KMS-11 (cell line): ENCODE data around the gene TIAM1.

Source experiments
- H2AFZ ChIP-seq: fragments of 200-600 bp; sonication (generic); 2 replicates; pipeline ENCODE4 v1.6.1; 2016; ENCODE audit warnings: antibody characterized with exemption, mixed run types, low read depth
- H3K27ac ChIP-seq: fragments of 200-600 bp; sonication (generic); 2 replicates; pipeline ENCODE4 v1.6.1; 2016; ENCODE audit warnings: mild to moderate bottlenecking, mixed run types
- H3K27me3 ChIP-seq: fragments of 200-600 bp; sonication (generic); 2 replicates; pipeline ENCODE4 v1.6.1; 2017; ENCODE audit warnings: mild to moderate bottlenecking, low read depth, mixed run types, moderate library complexity; ENCODE audit not compliant: insufficient read depth
- H3K36me3 ChIP-seq: fragments of 200-600 bp; sonication (generic); 2 replicates; pipeline ENCODE4 v1.6.1; 2017; ENCODE audit warnings: mild to moderate bottlenecking, mixed run types; ENCODE audit not compliant: insufficient read depth
- H3K4me1 ChIP-seq: fragments of 200-600 bp; sonication (generic); 2 replicates; pipeline ENCODE4 v1.6.1; 2016; ENCODE audit warnings: mild to moderate bottlenecking, low read depth, mixed run types; ENCODE audit not compliant: poor library complexity, severe bottlenecking
- H3K4me2 ChIP-seq: fragments of 200-600 bp; sonication (generic); 2 replicates; pipeline ENCODE4 v1.7.0; 2016; ENCODE audit warnings: mild to moderate bottlenecking, mixed run types
- H3K4me3 ChIP-seq: fragments of 200-600 bp; sonication (generic); IDR thresholded peaks from 2 replicates; pipeline ENCODE4 v1.6.1; 2017; ENCODE audit warnings: low read depth, low read length, mixed read lengths; ENCODE audit not compliant: insufficient read depth
- H3K79me2 ChIP-seq: fragments of 200-600 bp; sonication (generic); 2 replicates; pipeline ENCODE4 v1.6.1; 2016; ENCODE audit warnings: low read depth, mixed run types; ENCODE audit not compliant: insufficient read depth
- H3K9ac ChIP-seq: fragments of 200-600 bp; sonication (generic); 2 replicates; pipeline ENCODE4 v1.6.1; 2016; ENCODE audit warnings: mild to moderate bottlenecking, mixed run types
- H4K20me1 ChIP-seq: fragments of 200-600 bp; sonication (generic); 2 replicates; pipeline ENCODE4 v1.6.1; 2016; ENCODE audit warnings: mild to moderate bottlenecking, mixed run types; ENCODE audit not compliant: insufficient read depth
- CTCF ChIP-seq: fragments of 200-600 bp; sonication (generic); conservative IDR thresholded peaks from 2 replicates; pipeline ENCODE4 v1.6.1; 2017; ENCODE audit warnings: low read depth, mild to moderate bottlenecking, antibody characterized with exemption, low read length, moderate library complexity, mixed read lengths

Gene TIAM1

GRCh38 chr21:31372471-31372765 lies 28.4 kb upstream of the TIAM1 start:
- no peak overlapping the region for H3K4me2 ChIP-seq
- H3K4me3 ChIP-seq, result no peak overlapping the region

GRCh38 chr21:31371715-31372470 lies 27.8 kb upstream of the TIAM1 start:
- TF ChIP-seq CTCF, result no peak
- H3K4me2 ChIP-seq, result no peak overlapping the region
- no peaks in the 10 kb centered on the region for H3K36me3 ChIP-seq
- no peak overlapping the region for H3K4me3 ChIP-seq
- H3K27ac ChIP-seq, result no peak overlapping the region
- no peaks in the 10 kb centered on the region for H3K27me3 ChIP-seq
- H4K20me1 ChIP-seq, result no peaks in the 10 kb centered on the region
- H3K9ac ChIP-seq, result no peak overlapping the region
- no peak overlapping the region for H2AFZ ChIP-seq
- no peaks in the 10 kb centered on the region for H3K79me2 ChIP-seq
- peaks cover 41% of the 10 kb centered on the region for H3K4me1 ChIP-seq

More at GRCh38 chr21:31372471-31372765, 28.4 kb upstream of the TIAM1 start:
- H3K9ac ChIP-seq, result no peak overlapping the region
- peaks cover 39% of the 10 kb centered on the region for H3K4me1 ChIP-seq
- TF ChIP-seq CTCF, result no peak
- no peaks in the 10 kb centered on the region for H4K20me1 ChIP-seq
- H3K27ac ChIP-seq, result no peak overlapping the region
- H3K79me2 ChIP-seq, result no peaks in the 10 kb centered on the region
- no peaks in the 10 kb centered on the region for H3K36me3 ChIP-seq
- H3K27me3 ChIP-seq, result no peaks in the 10 kb centered on the region
- no peak overlapping the region for H2AFZ ChIP-seq

- Histone ChIP-seq H3K4me2 (no peak overlapping the region), H4K20me1 (no peaks in the 10 kb centered on the region), H3K4me1 (peaks cover 43% of the 10 kb centered on the region), H3K27ac (no peak overlapping the region), H3K4me3 (no peak overlapping the region), H3K79me2 (no peaks in the 10 kb centered on the region), H3K9ac (no peak overlapping the region), H2AFZ (no peak overlapping the region), H3K27me3 (no peaks in the 10 kb centered on the region), H3K36me3 (no peaks in the 10 kb centered on the region)
- TF ChIP-seq CTCF, result no peak
Measured at GRCh38 chr21:31370893-31371544, 27.0 kb upstream of the TIAM1 start.

GRCh38 chr21:31370281-31370892 lies 26.3 kb upstream of the TIAM1 start:
- Histone ChIP-seq H3K4me2 (no peak overlapping the region), H3K4me1 (peaks cover 43% of the 10 kb centered on the region)

More at GRCh38 chr21:31370281-31370892, 26.3 kb upstream of the TIAM1 start:
- TF ChIP-seq CTCF, result no peak
- no peak overlapping the region for H3K9ac ChIP-seq
- H2AFZ ChIP-seq, result no peak overlapping the region
- no peaks in the 10 kb centered on the region for H3K27me3 ChIP-seq
- H4K20me1 ChIP-seq, result no peaks in the 10 kb centered on the region
- no peak overlapping the region for H3K4me3 ChIP-seq
- no peaks in the 10 kb centered on the region for H3K36me3 ChIP-seq
- H3K27ac ChIP-seq, result no peak overlapping the region
- no peaks in the 10 kb centered on the region for H3K79me2 ChIP-seq
